ENCODE results near the gene JUNB. TPM values are rescaled to one million over a fixed set of nuclear protein-coding genes. Genes with fewer than 3 reads are reported as not detected.

Gene JUNB
- total and polyA plus RNA-seq, 2 of the 13 experiments (the other 11 are each of a cell fraction or from before 2014, with no cell fraction given) = 7.7 to 8.2 TPM

DNA sequence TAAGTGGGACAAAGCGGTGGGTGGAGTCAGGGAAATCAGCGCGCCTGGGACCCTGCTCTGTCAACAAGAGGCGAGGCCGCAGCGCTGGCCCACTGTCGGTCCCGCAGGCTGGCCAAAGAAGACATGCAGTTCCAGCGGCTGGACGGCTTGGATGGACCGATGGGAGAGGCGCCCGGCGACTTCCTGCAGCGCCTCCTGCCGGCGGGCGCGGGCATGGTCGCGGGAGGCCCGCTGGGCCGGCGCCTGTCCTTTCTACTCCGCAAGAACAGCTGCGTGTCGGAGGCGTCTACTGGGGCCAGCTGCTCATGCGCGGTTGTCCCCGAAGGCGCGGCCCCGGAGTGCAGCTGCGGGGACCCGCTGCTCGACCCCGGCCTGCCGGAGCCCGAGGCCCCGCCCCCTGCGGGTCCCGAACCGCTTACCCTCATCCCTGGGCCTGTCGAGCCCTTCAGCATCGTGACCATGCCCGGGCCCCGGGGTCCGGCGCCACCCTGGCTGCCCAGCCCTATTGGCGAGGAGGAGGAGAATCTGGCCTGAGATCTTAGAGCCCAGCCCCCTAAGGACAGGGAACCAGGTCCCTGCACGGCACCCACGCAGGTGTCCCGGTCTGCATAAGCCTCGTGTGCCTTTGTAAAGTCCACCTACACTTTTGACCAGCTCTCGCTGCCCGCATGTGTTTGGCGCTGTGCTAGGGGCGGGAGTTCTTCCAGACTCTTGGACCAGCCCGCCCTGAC is 33.6 kb upstream of the JUNB start (continued):
- TF ChIP-seq ZNF205 (CRISPR knock-in tag; IDR thresholded peaks at IDR 0.05) = peak; percentile 37; the same call in 1 of the 2 replicates
- TF ChIP-seq SOX5 (CRISPR knock-in tag; IDR thresholded peaks at IDR 0.05; ENCODE audit: borderline replicate concordance) = 0 out of 2 replicates have a peak, but pooled peaks have one; percentile 14
- peak; percentile 35; the same call in 1 of the 2 replicates for TF ChIP-seq RXRA (CRISPR knock-in tag; IDR thresholded peaks at IDR 0.05)
- no peak for TF ChIP-seq KLF11 (CRISPR knock-in tag; IDR thresholded peaks at IDR 0.05)
- no peak for TF ChIP-seq ZNF496 (CRISPR knock-in tag; IDR thresholded peaks at IDR 0.05; ENCODE audit: insufficient replicate concordance)
- no peak for TF ChIP-seq JUND (CRISPR knock-in tag; IDR thresholded peaks at IDR 0.05)
- no peak for TF ChIP-seq KLF13 (CRISPR knock-in tag; IDR thresholded peaks at IDR 0.05)
- TF ChIP-seq, protein P1, sequence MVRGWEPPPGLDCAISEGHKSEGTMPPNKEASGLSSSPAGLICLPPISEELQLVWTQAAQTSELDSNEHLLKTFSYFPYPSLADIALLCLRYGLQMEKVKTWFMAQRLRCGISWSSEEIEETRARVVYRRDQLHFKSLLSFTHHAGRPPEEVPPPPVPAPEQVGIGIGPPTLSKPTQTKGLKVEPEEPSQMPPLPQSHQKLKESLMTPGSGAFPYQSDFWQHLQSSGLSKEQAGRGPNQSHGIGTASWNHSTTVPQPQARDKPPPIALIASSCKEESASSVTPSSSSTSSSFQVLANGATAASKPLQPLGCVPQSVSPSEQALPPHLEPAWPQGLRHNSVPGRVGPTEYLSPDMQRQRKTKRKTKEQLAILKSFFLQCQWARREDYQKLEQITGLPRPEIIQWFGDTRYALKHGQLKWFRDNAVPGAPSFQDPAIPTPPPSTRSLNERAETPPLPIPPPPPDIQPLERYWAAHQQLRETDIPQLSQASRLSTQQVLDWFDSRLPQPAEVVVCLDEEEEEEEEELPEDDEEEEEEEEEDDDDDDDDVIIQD (CRISPR knock-in tag; IDR thresholded peaks at IDR 0.05; ENCODE audit: low read depth) = no peak
- TF ChIP-seq ZSCAN21 (CRISPR knock-in tag; IDR thresholded peaks at IDR 0.05; ENCODE audit: borderline replicate concordance) = no peak
- TF ChIP-seq, protein P2, sequence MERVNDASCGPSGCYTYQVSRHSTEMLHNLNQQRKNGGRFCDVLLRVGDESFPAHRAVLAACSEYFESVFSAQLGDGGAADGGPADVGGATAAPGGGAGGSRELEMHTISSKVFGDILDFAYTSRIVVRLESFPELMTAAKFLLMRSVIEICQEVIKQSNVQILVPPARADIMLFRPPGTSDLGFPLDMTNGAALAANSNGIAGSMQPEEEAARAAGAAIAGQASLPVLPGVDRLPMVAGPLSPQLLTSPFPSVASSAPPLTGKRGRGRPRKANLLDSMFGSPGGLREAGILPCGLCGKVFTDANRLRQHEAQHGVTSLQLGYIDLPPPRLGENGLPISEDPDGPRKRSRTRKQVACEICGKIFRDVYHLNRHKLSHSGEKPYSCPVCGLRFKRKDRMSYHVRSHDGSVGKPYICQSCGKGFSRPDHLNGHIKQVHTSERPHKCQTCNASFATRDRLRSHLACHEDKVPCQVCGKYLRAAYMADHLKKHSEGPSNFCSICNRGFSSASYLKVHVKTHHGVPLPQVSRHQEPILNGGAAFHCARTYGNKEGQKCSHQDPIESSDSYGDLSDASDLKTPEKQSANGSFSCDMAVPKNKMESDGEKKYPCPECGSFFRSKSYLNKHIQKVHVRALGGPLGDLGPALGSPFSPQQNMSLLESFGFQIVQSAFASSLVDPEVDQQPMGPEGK (CRISPR knock-in tag; IDR thresholded peaks at IDR 0.05) = no peak
- 0 out of 2 replicates have a peak, but pooled peaks have one; percentile 74 for TF ChIP-seq HES4 (CRISPR knock-in tag; IDR thresholded peaks at IDR 0.05; ENCODE audit: borderline replicate concordance)
- TF ChIP-seq, protein P3, sequence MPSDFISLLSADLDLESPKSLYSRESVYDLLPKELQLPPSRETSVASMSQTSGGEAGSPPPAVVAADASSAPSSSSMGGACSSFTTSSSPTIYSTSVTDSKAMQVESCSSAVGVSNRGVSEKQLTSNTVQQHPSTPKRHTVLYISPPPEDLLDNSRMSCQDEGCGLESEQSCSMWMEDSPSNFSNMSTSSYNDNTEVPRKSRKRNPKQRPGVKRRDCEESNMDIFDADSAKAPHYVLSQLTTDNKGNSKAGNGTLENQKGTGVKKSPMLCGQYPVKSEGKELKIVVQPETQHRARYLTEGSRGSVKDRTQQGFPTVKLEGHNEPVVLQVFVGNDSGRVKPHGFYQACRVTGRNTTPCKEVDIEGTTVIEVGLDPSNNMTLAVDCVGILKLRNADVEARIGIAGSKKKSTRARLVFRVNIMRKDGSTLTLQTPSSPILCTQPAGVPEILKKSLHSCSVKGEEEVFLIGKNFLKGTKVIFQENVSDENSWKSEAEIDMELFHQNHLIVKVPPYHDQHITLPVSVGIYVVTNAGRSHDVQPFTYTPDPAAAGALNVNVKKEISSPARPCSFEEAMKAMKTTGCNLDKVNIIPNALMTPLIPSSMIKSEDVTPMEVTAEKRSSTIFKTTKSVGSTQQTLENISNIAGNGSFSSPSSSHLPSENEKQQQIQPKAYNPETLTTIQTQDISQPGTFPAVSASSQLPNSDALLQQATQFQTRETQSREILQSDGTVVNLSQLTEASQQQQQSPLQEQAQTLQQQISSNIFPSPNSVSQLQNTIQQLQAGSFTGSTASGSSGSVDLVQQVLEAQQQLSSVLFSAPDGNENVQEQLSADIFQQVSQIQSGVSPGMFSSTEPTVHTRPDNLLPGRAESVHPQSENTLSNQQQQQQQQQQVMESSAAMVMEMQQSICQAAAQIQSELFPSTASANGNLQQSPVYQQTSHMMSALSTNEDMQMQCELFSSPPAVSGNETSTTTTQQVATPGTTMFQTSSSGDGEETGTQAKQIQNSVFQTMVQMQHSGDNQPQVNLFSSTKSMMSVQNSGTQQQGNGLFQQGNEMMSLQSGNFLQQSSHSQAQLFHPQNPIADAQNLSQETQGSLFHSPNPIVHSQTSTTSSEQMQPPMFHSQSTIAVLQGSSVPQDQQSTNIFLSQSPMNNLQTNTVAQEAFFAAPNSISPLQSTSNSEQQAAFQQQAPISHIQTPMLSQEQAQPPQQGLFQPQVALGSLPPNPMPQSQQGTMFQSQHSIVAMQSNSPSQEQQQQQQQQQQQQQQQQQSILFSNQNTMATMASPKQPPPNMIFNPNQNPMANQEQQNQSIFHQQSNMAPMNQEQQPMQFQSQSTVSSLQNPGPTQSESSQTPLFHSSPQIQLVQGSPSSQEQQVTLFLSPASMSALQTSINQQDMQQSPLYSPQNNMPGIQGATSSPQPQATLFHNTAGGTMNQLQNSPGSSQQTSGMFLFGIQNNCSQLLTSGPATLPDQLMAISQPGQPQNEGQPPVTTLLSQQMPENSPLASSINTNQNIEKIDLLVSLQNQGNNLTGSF (CRISPR knock-in tag; IDR thresholded peaks at IDR 0.05) = no peak
- TF ChIP-seq, protein P4, sequence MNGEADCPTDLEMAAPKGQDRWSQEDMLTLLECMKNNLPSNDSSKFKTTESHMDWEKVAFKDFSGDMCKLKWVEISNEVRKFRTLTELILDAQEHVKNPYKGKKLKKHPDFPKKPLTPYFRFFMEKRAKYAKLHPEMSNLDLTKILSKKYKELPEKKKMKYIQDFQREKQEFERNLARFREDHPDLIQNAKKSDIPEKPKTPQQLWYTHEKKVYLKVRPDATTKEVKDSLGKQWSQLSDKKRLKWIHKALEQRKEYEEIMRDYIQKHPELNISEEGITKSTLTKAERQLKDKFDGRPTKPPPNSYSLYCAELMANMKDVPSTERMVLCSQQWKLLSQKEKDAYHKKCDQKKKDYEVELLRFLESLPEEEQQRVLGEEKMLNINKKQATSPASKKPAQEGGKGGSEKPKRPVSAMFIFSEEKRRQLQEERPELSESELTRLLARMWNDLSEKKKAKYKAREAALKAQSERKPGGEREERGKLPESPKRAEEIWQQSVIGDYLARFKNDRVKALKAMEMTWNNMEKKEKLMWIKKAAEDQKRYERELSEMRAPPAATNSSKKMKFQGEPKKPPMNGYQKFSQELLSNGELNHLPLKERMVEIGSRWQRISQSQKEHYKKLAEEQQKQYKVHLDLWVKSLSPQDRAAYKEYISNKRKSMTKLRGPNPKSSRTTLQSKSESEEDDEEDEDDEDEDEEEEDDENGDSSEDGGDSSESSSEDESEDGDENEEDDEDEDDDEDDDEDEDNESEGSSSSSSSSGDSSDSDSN (CRISPR knock-in tag; IDR thresholded peaks at IDR 0.05) = peak; percentile 56
- TF ChIP-seq HNRNPK (IDR thresholded peaks at IDR 0.05; ENCODE audit: low read depth, low read length, poor library complexity, severe bottlenecking) = peak; percentile 56
- no peak for TF ChIP-seq ELF1 (CRISPR knock-in tag; IDR thresholded peaks at IDR 0.05)
- TF ChIP-seq, protein P5, sequence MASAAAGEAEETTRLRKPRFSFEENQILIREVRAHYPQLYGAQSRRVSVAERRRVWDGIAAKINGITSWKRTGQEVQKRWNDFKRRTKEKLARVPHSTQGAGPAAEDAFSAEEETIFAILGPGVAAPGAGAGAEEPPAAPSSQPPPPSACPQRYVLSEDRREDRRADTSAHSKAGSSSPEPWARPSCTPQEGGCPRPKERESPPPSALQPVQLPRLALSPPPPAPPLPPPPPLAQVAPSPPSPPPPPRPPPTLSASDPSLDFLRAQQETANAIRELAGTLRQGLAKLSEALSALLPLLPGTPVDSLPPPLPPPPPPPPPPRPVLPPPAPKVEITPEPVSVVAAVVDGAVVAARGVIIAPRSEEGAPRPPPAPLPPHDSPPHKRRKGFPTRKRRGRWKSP (CRISPR knock-in tag; IDR thresholded peaks at IDR 0.05) = no peak
- TF ChIP-seq NFKB2 (CRISPR knock-in tag; IDR thresholded peaks at IDR 0.05; ENCODE audit: borderline replicate concordance) = no peak

Measured in HepG2 (cell line).